Hematopoietic multipotent progenitor cell treated with erythropoietin and hydrocortisone succinate and interleukin-3 and kit ligand, for 8 days (in vitro differentiated cells): ENCODE results near the gene MPP4.
A peak's percentile ranks its signal among the peaks of the same experiment; 100 is the strongest.

Source experiments
- DNase-seq: peaks from one replicate; pipeline ENCODE4 v3.0.0-alpha.2; 2015

MPP4 gene

GRCh38 chr2:201621293-201621999, 77.0 kb downstream of the MPP4 start:
- DNase-seq = no peak

- peak; percentile 33 for DNase-seq
These were observed 79.4 kb downstream of the MPP4 start for GRCh38 chr2:201618744-201619662.

- DNase-seq = no peak
These were observed 90.4 kb downstream of the MPP4 start for GRCh38 chr2:201608021-201608420.

- no peak for DNase-seq
These were observed 90.9 kb downstream of the MPP4 start for GRCh38 chr2:201607568-201607967.

- no peak for DNase-seq
These were observed 97.5 kb downstream of the MPP4 start for GRCh38 chr2:201600906-201601305.

- no peak for DNase-seq
These were observed 101.0 kb downstream of the MPP4 start for GRCh38 chr2:201597397-201597796.
